CD4-positive, alpha-beta T cell treated with Interleukin-15 for 1 hour (primary cell): ENCODE measurements around the gene MAP2K7.
"Not testable (repeated sequence)": the region's sequence is repeated elsewhere in the genome, so short reads cannot be mapped to it uniquely, and the experiment has no call there.

Experiments
- DNase-seq: peaks from one replicate; pipeline ENCODE4 v3.0.0-alpha.2; 2020

The MAP2K7 gene

GRCh38 chr19:7920519-7921301 is 17.0 kb downstream of the MAP2K7 start:
- peak; percentile 98 for DNase-seq

GRCh38 chr19:7921302-7921966 is 17.8 kb downstream of the MAP2K7 start:
- no peak for DNase-seq

GRCh38 chr19:7921967-7922835 is 18.5 kb downstream of the MAP2K7 start:
- no peak for DNase-seq

GRCh38 chr19:7922836-7923195 is 19.1 kb downstream of the MAP2K7 start:
- DNase-seq: no peak

GRCh38 chr19:7923295-7924191 is 19.9 kb downstream of the MAP2K7 start:
- no peak for DNase-seq

- no peak for DNase-seq
Measured at GRCh38 chr19:7924241-7924640, 20.6 kb downstream of the MAP2K7 start.

GRCh38 chr19:7924651-7925170 is 21.0 kb downstream of the MAP2K7 start:
- no peak for DNase-seq

- DNase-seq: peak; percentile 78
Measured at GRCh38 chr19:7925171-7925851, 21.6 kb downstream of the MAP2K7 start.

- DNase-seq: peak; percentile 74
Measured at GRCh38 chr19:7926021-7926726, 22.5 kb downstream of the MAP2K7 start, which contains the start of gene CTXN1. Gene CTXN1, minus strand, starts transcription at chr19:7926135. Its CDS starts 597 bp downstream, at chr19:7925538.

GRCh38 chr19:7926727-7927604 is 23.3 kb downstream of the MAP2K7 start:
- DNase-seq: no peak

GRCh38 chr19:7927605-7928333 is 24.1 kb downstream of the MAP2K7 start:
- no peak for DNase-seq

GRCh38 chr19:7928334-7928706 is 24.6 kb downstream of the MAP2K7 start:
- DNase-seq: no peak

GRCh38 chr19:7928741-7929701 is 25.3 kb downstream of the MAP2K7 start:
- DNase-seq: peak; percentile 78

- not testable (repeated sequence) for DNase-seq
Measured at GRCh38 chr19:7930030-7930429, 26.4 kb downstream of the MAP2K7 start.

- no peak for DNase-seq
Measured at GRCh38 chr19:7930765-7931164, 27.1 kb downstream of the MAP2K7 start.

- DNase-seq: no peak
Measured at GRCh38 chr19:7931221-7932061, 27.8 kb downstream of the MAP2K7 start.
